HG03066 (cell line): Measurements from ENCODE around the gene BCAT1.
"Not testable (repeated sequence)": the region's sequence is repeated elsewhere in the genome, so short reads cannot be mapped to it uniquely, and the experiment has no call there.

Source experiments
- ATAC-seq: cut with Tn5 transposase; IDR thresholded peaks from one replicate; pipeline ENCODE4 v1.9.1; 2021; ENCODE audit warnings: low read depth; ENCODE audit not compliant: unreplicated experiment

BCAT1 gene

DNA sequence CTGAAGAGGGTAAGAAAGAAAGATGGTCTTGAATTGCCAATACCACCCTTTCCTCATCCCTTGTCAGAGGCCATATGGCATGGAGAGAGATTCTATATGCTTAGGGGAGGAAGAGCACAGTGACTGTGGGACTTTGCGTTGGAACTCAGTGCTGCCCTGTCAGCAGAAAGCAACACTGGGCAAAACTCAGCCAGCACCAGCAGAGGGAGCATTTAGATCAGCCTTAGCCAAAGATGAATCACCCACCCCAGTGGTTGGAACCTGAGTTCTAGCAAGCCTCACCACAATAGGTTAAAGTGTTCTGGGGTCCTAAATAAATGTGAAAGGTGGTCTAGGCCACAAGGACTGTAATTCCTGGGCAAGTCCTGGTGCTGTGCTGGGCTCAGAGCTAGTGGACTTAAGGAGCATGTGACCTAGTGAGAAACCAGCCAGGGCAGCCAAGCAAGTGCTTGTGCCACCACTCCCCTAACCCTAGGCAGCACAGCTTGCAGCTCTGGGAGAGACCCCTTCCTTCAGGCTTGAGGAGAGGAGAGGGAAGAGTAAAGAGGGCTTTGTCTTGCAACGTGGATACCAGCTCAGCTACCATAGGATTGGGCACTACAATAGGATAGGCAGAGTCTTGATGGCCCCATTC is 11.4 kb upstream of the BCAT1 start:
- ATAC-seq, result peak; percentile 78

- ATAC-seq, result not testable (repeated sequence)
Observed at GRCh38 chr12:24956351-24956750, 7.5 kb upstream of the BCAT1 start.

DNA sequence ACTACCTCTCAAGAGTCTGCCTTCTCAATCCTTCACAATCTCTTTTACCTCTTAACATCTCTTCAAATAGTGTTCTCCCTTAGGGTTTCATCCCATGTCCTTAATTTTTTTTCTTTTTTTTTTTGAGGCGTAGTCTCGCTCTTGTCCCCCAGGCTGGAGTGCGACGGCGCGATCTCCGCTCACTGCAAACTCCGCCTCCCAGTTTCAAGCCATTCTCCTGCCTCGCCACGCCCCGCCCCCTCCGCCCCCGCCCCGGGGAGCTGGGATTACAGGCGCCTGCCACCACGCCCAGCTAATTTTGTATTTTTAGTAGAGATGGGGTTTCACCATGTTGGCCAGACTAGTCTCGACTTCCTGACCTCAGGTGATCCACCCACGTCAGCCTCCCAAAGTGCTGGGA is 7.0 kb upstream of the BCAT1 start:
- no peak for ATAC-seq

GRCh38 chr12:24955389-24955788 is 6.5 kb upstream of the BCAT1 start:
- no peak for ATAC-seq

DNA sequence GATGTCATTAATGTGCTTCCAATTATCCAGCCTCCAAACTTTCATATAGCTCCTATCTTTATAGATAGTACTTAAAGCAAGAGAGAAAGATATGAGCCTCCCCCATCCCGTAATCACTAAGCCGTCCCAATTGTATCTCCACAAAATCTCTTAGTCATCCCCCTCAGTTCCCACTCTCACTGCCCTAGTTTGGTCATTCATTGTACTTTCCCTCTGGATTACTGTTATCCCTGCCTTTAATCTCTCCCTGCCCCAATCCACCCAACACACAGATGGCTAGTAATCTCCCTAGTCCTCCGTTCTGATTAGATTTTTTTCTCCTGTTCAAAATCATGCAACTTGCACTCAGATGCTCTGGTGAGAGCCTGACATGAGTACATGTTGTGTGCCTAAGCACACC is 5.4 kb upstream of the BCAT1 start:
- no peak for ATAC-seq

DNA sequence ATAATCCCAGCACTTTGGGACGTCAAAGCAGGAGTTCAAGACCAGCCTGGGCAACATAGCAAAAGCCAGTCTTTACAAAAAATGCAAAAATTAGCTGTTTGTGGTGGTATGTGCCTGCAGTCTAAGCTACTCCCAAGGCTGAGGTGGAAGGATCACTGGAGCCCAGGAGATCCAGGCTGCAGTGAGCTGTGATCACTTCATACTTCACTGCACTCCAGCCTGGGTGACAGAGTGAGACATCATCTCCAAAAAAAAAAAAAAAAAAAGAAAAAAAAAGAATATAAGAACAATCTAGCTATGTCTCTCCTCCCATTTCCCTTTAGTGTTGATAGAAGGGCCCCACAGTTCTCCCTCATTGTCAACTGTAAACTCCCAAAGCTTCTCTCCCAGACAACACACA is 3.5 kb upstream of the BCAT1 start:
- no peak for ATAC-seq

- ATAC-seq, result peak; percentile 41
Observed at GRCh38 chr12:24950231-24950834, 1.4 kb upstream of the BCAT1 start.

GRCh38 chr12:24948420-24948756 is 513 bp downstream of the BCAT1 start:
- peak; percentile 27 for ATAC-seq

DNA sequence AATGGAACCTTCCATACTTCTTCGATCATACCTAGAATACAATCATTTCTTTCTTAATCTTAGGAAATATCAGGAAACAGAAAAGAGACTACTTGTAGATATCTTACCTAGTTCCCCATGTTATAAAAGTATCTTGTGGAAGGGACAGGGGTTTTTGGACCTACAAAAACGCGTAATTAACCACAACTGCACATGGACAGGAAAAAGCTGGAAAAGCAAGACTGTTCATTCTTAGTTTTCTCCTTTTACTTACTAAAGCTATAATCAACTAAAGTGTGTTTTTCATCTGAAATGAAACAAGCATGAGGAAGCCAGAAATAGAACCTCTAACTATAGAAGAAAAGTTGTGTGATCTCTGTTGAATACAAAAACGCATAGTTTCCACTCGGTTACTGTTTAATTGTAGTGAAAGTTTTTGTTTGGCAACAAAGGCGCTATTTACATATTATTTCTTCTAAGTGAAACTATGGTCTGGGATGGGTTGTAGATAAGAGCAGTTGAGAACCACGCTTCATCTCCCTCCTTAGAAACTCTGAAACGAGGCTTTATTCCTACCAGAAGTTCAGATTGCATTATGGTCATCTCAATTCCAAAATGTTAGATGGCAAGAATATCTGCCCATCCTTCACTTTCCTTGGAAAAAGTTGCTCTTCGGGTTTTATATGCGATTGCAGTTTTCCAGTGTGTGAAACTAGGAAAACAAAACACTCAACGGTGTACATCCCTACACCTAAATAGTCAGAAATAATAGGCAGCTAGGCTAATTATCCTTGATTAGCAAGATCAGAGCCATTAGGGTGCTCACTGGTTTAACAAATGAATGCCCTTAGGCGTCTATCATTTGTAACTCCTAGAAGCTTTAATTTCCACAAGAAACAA is 1.1 kb downstream of the BCAT1 start:
- no peak for ATAC-seq

- no peak for ATAC-seq
Observed at GRCh38 chr12:24945845-24946244, 3.1 kb downstream of the BCAT1 start.

DNA sequence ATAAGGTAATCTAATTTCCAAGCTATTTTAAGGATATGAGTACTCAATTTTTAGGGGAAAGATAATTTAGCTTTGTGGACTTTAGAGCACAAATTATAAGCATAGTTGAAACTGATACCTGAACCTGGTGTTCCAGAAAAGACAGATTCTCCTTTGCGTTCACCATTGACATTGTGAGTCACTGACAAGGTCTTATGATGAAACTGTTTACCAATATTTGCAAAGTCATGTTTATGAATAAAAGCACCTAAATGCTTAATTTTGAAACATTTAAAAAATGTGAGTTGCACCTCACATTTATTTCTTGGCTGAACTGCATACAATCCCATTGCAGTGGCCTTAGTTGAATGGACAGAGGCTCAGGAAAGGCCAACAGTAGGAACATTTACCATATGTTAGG is 3.9 kb downstream of the BCAT1 start:
- ATAC-seq, result no peak

GRCh38 chr12:24944601-24944975 is 4.3 kb downstream of the BCAT1 start:
- ATAC-seq, result no peak

GRCh38 chr12:24943947-24944600 is 4.8 kb downstream of the BCAT1 start:
- no peak for ATAC-seq

- no peak for ATAC-seq
Observed at GRCh38 chr12:24940157-24940556, 8.7 kb downstream of the BCAT1 start.

GRCh38 chr12:24939551-24939950 is 9.3 kb downstream of the BCAT1 start:
- ATAC-seq, result not testable (repeated sequence)

GRCh38 chr12:24938341-24938740 is 10.6 kb downstream of the BCAT1 start:
- no peak for ATAC-seq

- ATAC-seq, result no peak
Observed at GRCh38 chr12:24937553-24938244, 11.2 kb downstream of the BCAT1 start.

DNA sequence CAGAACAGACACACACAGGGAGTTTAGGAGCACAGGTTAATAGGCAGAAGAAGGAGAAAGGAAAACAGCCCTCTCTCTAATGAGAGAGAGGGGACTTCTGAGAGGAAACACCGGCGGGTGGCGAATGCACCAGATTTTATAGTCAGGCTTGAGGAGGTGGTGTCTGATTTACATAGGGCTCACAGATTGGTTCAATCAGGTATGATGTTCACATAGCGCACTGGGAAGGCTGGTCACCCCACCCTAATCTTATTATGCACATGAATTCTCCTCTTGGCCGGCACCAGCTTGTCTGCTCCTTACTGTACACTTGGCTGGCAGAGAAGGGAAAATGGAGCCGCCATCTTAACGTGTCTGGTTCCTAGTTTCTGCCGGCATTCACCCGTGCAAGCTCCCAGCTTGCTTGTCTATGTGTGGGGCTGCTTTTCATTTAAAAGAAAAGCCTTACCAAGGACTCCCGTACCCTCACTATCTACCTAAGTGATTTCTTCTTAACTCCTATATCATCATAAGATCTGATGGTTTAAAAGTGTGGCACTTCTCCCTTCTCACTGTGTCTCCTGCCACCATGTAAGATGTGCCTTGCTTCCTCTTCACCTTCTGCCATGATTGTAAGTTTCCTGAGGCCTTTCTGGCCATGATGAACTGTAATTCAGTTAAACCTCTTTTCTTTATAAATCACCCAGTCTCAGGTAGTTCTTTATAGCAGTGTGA is 15.1 kb downstream of the BCAT1 start:
- no peak for ATAC-seq

GRCh38 chr12:24931666-24932405 is 17.1 kb downstream of the BCAT1 start:
- ATAC-seq, result peak; percentile 79
